Heart left ventricle (tissue), 16 donors: ENCODE measurements around the gene FAM167B. TPM values are rescaled to one million over a fixed set of nuclear protein-coding genes. Genes with fewer than 3 reads are reported as not detected.

Experiments
- ATAC-seq, 4 donors: fragments of 200-7000 bp; cut with Tn5 transposase; one replicate each; pipeline ENCODE4 v1.9.1; 2020 to 2022; ENCODE audit warnings: moderate library complexity in 4 of 4, mild to moderate bottlenecking in 3 of 4, moderate number of reproducible peaks in 1 of 4
- DNase-seq, 5 donors: peaks; one replicate each; pipeline ENCODE4 v3.0.0-alpha.2; 2020
- H3K27ac ChIP-seq, 12 donors: fragments of 200-600 bp; sonication (generic) in 4 of 12; one replicate each; pipeline versions ENCODE4 v1.5.0 to v1.8.0; 2016 to 2022; ENCODE audit warnings: mild to moderate bottlenecking in 2 of 12
- H3K27me3 ChIP-seq, 9 donors: fragments of 200-600 bp; sonication (generic) in 2 of 9; one replicate each; pipeline versions ENCODE4 v1.5.1 to v1.8.0; 2016 to 2022; ENCODE audit warnings: mild to moderate bottlenecking in 3 of 9
- H3K36me3 ChIP-seq, 9 donors: fragments of 200-600 bp; sonication (generic) in 2 of 9; one replicate each; pipeline versions ENCODE4 v1.5.0 to v1.8.0; 2018 to 2022; ENCODE audit warnings: mild to moderate bottlenecking in 2 of 9
- H3K4me1 ChIP-seq, 12 donors: fragments of 200-600 bp; sonication (generic) in 4 of 12; one replicate each; pipeline versions ENCODE4 v1.5.0 to v1.8.0; 2016 to 2022; ENCODE audit warnings: mild to moderate bottlenecking in 3 of 12
- H3K4me3 ChIP-seq, 12 donors: fragments of 200-600 bp; sonication (generic) in 4 of 12; one replicate each; pipeline versions ENCODE4 v1.5.0 to v1.8.0; 2017 to 2022; ENCODE audit warnings: mild to moderate bottlenecking in 9 of 12, moderate library complexity in 4 of 12
- H3K9me3 ChIP-seq, 12 donors: fragments of 200-600 bp; sonication (generic) in 4 of 12; one replicate each; pipeline versions ENCODE4 v1.5.0 to v1.8.0; 2016 to 2022; ENCODE audit warnings: mild to moderate bottlenecking in 1 of 12
- POLR2A ChIP-seq, 2 donors: fragments of 450-650 bp; IDR thresholded peaks; one replicate each; pipeline ENCODE4 v1.6.1; 2017; ENCODE audit warnings: antibody characterized with exemption in 2 of 2, mild to moderate bottlenecking in 2 of 2, moderate library complexity in 2 of 2
- WGBS, 4 donors: extraction: QIAGEN DNeasy Blood & Tissue Kit in 2 of 4; methylation state at CpG; one replicate each; pipeline versions ENCODE4 v1.1.5 to v1.1.7; 2013 to 2018; 5-methylcytosine and 5-hydroxymethylcytosine counted together
- intact Hi-C, 10 donors: fragments of 100-400 bp; cut with DNase I; formaldehyde crosslinking; loops; one replicate each; pipeline versions ENCODE4 v1.11.1 to v1.14.2; 2022
- polyA plus RNA-seq, 2 donors: library from polyadenylated mRNA; stranded (reverse); fragments of 200-250 nt; gene quantifications; one replicate each; pipeline ENCODE4 v1.2.3, GENCODE V29; 2013
- total RNA-seq, 9 donors: library from RNA; depleted of rRNA in 2 of 9; stranded (reverse); fragments of >200 nt in 2 of 9; fragmentation: NEBNext Ultra II Directional in 3 of 9; extraction: Animal tissue kit (Norgen Biotek cat#: 25700) in 3 of 9; gene quantifications; one replicate each; pipeline versions ENCODE4 v1.1.0 to v1.2.4, GENCODE V29; 2016 to 2023
- TF ChIP-seq, protein P1 (sequence below), 12 donors: fragments of 200-600 bp; sonication (generic) in 4 of 12; IDR thresholded peaks; one replicate each; pipeline versions ENCODE4 v1.5.0 to v1.8.0; 2018 to 2022; ENCODE audit warnings: antibody characterized with exemption in 12 of 12, mild to moderate bottlenecking in 5 of 12
- donor health status: ischemic (EF 13 %, LVEDD 7.1; RV severe dilation, severe dysfunction).
- donor health status: healthy with polysubstance abuse.
- donor health status: DM: no; HTN: yes; CAD: no.
- donor health status: DM: no; HTN: no; CAD: no.
- donor health status: ischemic (EF 25% LVEDD 6.9; RV normal size, moderate dysfunction).
- donor health status: ischemic (EF 25% LVEDD 5.7; RV mildly dilated, moderate dysfunction).
- donor health status: healthy.
- donor health status: DM: yes; HTN: yes; CAD: no.
- donor health status: ischemic (EF 35%, LVEDD 5.7; RV mildly dilated, moderate dysfunction).
- donor health status: nonischemic (EF 11% LVEDD 7.7; RV severe dilation, severe dysfunction).
- donor health status: DM: yes; HTN: yes; CAD: no.
- donor health status: PGD.
- donor health status: ischemic (EF 29% LVEDD 5.4; RV normal size, mild dysfunction).
- donor health status: nonischemic (EF 23%, LVEDD 6.1; RV moderate dilation, normal function).

Gene FAM167B
- total and polyA plus RNA-seq, 11 donors, result 2.0 to 14.1 (median 5.6) TPM

- peaks cover 0 to 74% (median 65%) of the 10 kb centered on the region in 12 donors for H3K4me1 ChIP-seq
- peak overlapping the region; percentile 49 to 95 (median 82) for H3K27ac ChIP-seq
- peak overlapping the region in 8 of 12 donors; percentile 20 to 39 (median 30) for H3K4me3 ChIP-seq
- 12 to 20% (median 15%) methylated on average over 7 to 31 of the region's 31 CpGs for WGBS, 4 donors
- no peaks in the 10 kb centered on the region for H3K9me3 ChIP-seq
- ATAC-seq (peak in 3 of 4 donors; percentile 34 to 81 (median 56)), DNase-seq (peak; percentile 80 to 94 (median 88))
- intact Hi-C loops, result loop anchor here in 3 of 10 donors (2.0 to 10.0 kb wide), 3 partner anchors 43 to 67 kb away; partner anchors contain the start of gene HDAC1 (in 1 of the 3)
- no peaks in the 10 kb centered on the region for H3K36me3 ChIP-seq
- no peak for TF ChIP-seq POLR2A (IDR thresholded peaks at IDR 0.05)
- TF ChIP-seq, protein P1, sequence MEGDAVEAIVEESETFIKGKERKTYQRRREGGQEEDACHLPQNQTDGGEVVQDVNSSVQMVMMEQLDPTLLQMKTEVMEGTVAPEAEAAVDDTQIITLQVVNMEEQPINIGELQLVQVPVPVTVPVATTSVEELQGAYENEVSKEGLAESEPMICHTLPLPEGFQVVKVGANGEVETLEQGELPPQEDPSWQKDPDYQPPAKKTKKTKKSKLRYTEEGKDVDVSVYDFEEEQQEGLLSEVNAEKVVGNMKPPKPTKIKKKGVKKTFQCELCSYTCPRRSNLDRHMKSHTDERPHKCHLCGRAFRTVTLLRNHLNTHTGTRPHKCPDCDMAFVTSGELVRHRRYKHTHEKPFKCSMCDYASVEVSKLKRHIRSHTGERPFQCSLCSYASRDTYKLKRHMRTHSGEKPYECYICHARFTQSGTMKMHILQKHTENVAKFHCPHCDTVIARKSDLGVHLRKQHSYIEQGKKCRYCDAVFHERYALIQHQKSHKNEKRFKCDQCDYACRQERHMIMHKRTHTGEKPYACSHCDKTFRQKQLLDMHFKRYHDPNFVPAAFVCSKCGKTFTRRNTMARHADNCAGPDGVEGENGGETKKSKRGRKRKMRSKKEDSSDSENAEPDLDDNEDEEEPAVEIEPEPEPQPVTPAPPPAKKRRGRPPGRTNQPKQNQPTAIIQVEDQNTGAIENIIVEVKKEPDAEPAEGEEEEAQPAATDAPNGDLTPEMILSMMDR (IDR thresholded peaks at IDR 0.05), result peak; percentile 71 to 86 (median 78)
- H3K27me3 ChIP-seq, result no peaks in the 10 kb centered on the region
Observed at GRCh38 chr1:32247983-32248889, 1.2 kb downstream of the FAM167B start.

DNA sequence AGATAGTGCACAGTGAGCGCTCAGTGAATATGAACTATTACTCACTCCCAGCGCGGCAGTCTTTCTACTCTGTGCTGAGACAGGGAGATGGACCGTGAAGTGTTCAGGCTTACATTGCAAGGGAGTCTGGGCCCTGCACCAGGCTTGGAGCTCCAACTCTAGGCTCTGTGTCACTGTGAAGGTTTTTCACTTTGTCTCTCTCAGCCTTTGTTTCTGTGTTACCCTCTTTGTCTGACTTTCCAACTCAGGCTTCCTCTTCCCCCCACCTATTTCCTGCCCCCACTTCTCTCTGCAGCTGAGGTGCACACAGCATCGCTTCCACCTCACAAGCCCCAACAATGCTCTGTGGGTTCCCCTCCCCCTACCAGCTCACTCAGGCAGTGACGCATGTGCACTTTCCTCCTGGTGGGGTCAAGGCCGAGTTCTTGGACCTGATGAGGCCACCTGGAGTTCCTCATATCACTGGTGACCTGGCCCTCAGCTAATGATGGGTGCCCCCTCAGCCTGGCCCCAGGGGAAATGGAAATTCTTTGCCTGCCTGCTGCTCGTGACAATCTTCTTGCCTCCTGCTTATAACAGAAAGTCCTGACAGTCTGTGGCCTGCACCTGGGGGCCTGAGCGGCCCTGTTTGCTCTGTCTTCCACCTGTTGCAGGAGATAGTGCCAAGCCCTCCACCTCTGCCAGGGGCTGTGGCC is 3.0 kb downstream of the FAM167B start:
- peak; percentile 64 to 84 (median 78) for DNase-seq
- peaks cover 0 to 73% (median 63%) of the 10 kb centered on the region in 12 donors for H3K4me1 ChIP-seq
- H3K9me3 ChIP-seq, result no peaks in the 10 kb centered on the region
- peak overlapping the region; percentile 49 to 95 (median 86) for H3K27ac ChIP-seq
- H3K27me3 ChIP-seq, result no peaks in the 10 kb centered on the region
- intact Hi-C loops, result loop anchor here in 3 of 10 donors (2.0 to 10.0 kb wide), 3 partner anchors 41 to 65 kb away; partner anchors contain the start of gene HDAC1 (in 1 of the 3)
- WGBS, 4 donors, result 56 to 69% (median 60%) methylated on average over 9 of the region's 9 CpGs
- H3K36me3 ChIP-seq, result no peaks in the 10 kb centered on the region
- H3K4me3 ChIP-seq, result peak overlapping the region in 2 of 12 donors; percentile 14 to 58
- TF ChIP-seq, protein P1 (IDR thresholded peaks at IDR 0.05), result no peak
- TF ChIP-seq POLR2A (IDR thresholded peaks at IDR 0.05), result no peak
- ATAC-seq, result peak; percentile 34 to 83 (median 69)

- ATAC-seq, result no peak
- WGBS, 4 donors, result 68 to 77% (median 72%) methylated on average over 24 to 25 of the region's 25 CpGs
- Histone ChIP-seq H3K27me3 (no peaks in the 10 kb centered on the region), H3K36me3 (no peaks in the 10 kb centered on the region), H3K9me3 (no peaks in the 10 kb centered on the region), H3K4me3 (peak within 1 kb of the TSS in 4 of 12 donors; percentile 9 to 58 (median 22)), H3K4me1 (peaks cover 0 to 69% (median 59%) of the 10 kb centered on the region in 12 donors), H3K27ac (peak within 1 kb of the TSS; percentile 49 to 93 (median 86))
- DNase-seq, result no peak
- intact Hi-C loops, result no loop called here
- TF ChIP-seq, protein P1 (IDR thresholded peaks at IDR 0.05), result no peak
- TF ChIP-seq POLR2A (IDR thresholded peaks at IDR 0.05), result no peak
Observed at GRCh38 chr1:32250893-32251716, 4.1 kb downstream of the FAM167B start, which contains the start of gene LCK. Gene LCK (plus strand): TSS chr1:32251265. CDS start chr1:32274330, 23,065 bp downstream.
